Measurements from ENCODE around the gene ATRAID. TPM values are rescaled to one million over a fixed set of nuclear protein-coding genes. Genes with fewer than 3 reads are reported as not detected.

ATRAID gene
- total RNA-seq, 1 donor from 2014 or later: 172 TPM

DNA sequence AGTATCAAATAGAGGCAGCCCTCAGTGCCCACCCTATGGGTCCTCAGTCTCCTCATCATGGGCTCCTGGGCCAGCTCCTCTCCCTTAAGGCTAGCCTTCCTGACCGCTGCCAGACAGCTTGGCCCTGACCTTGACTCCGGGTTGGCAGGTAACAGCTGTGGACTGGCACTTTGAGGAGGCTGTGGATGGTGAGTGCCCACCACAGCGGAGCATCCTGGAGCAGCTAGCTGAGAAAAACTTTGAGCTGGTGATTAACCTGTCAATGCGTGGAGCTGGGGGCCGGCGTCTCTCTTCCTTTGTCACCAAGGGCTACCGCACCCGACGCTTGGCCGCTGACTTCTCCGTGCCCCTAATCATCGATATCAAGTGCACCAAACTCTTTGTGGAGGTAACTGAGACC lies 24.3 kb downstream of the ATRAID start:
- Histone ChIP-seq H3K9ac (ENCODE audit: low read depth in 1 of 3, low read length in 3 of 3) (no peak overlapping the region), H3K27ac (ENCODE audit: low read depth, low read length) (no peak overlapping the region), H3K4me1 (ENCODE audit: control insufficient read depth in 3 of 3, insufficient read depth in 3 of 3, low read length in 3 of 3) (no peaks in the 10 kb centered on the region), H3K36me3 (ENCODE audit: control insufficient read depth in 3 of 3, insufficient read depth in 3 of 3, low read length in 3 of 3) (peaks cover 94 to 95% (median 94%) of the 10 kb centered on the region in 3 donors), H3K27me3 (ENCODE audit: control insufficient read depth in 3 of 3, insufficient read depth in 3 of 3, low read length in 3 of 3) (no peaks in the 10 kb centered on the region), H3K4me3 (ENCODE audit: low read length in 3 of 3) (no peak overlapping the region), H3K9me3 (ENCODE audit: control insufficient read depth in 3 of 3, low read length in 3 of 3) (no peaks in the 10 kb centered on the region)

DNA sequence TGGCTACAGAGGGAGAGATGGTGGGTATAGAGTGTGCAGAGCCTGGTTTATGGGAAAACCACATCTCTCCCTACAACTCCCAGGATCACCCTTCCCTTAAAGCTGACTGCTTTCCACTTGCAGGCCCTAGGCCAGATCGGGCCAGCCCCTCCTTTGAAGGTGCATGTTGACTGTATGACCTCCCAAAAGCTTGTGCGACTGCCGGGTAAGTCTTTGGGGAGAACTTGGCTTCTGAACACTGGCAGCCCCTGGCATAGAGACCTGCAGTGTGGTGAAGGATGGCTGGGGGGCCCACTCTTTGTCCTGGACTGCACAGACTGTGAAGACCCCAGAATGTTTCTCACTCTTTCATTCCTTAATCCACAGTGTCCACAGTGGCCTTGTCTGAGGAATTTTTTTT lies 24.8 kb downstream of the ATRAID start:
- Histone ChIP-seq H3K4me3 (ENCODE audit: low read length in 3 of 3) (no peak overlapping the region), H3K9me3 (ENCODE audit: control insufficient read depth in 3 of 3, low read length in 3 of 3) (no peaks in the 10 kb centered on the region), H3K27ac (ENCODE audit: low read depth, low read length) (no peak overlapping the region), H3K36me3 (ENCODE audit: control insufficient read depth in 3 of 3, insufficient read depth in 3 of 3, low read length in 3 of 3) (peaks cover 94 to 95% (median 94%) of the 10 kb centered on the region in 3 donors), H3K9ac (ENCODE audit: low read depth in 1 of 3, low read length in 3 of 3) (no peak overlapping the region), H3K27me3 (ENCODE audit: control insufficient read depth in 3 of 3, insufficient read depth in 3 of 3, low read length in 3 of 3) (no peaks in the 10 kb centered on the region), H3K4me1 (ENCODE audit: control insufficient read depth in 3 of 3, insufficient read depth in 3 of 3, low read length in 3 of 3) (no peaks in the 10 kb centered on the region)

- peaks cover 94 to 95% (median 94%) of the 10 kb centered on the region in 3 donors for H3K36me3 ChIP-seq (ENCODE audit: control insufficient read depth in 3 of 3, insufficient read depth in 3 of 3, low read length in 3 of 3)
Observed at GRCh38 chr2:27237341-27237945, 25.6 kb downstream of the ATRAID start.

GRCh38 chr2:27238976-27239375 lies 27.1 kb downstream of the ATRAID start:
- H3K9me3 ChIP-seq (ENCODE audit: control insufficient read depth in 3 of 3, low read length in 3 of 3): no peaks in the 10 kb centered on the region
- no peak overlapping the region for H3K9ac ChIP-seq (ENCODE audit: low read depth in 1 of 3, low read length in 3 of 3)
- no peak overlapping the region for H3K4me3 ChIP-seq (ENCODE audit: low read length in 3 of 3)
- H3K36me3 ChIP-seq (ENCODE audit: control insufficient read depth in 3 of 3, insufficient read depth in 3 of 3, low read length in 3 of 3): peaks cover 94 to 95% (median 94%) of the 10 kb centered on the region in 3 donors
- H3K4me1 ChIP-seq (ENCODE audit: control insufficient read depth in 3 of 3, insufficient read depth in 3 of 3, low read length in 3 of 3): no peaks in the 10 kb centered on the region
- no peak overlapping the region for H3K27ac ChIP-seq (ENCODE audit: low read depth, low read length)
- H3K27me3 ChIP-seq (ENCODE audit: control insufficient read depth in 3 of 3, insufficient read depth in 3 of 3, low read length in 3 of 3): no peaks in the 10 kb centered on the region

More at GRCh38 chr2:27237341-27237945, 25.6 kb downstream of the ATRAID start:
- H3K27ac ChIP-seq (ENCODE audit: low read depth, low read length): no peak overlapping the region
- H3K9me3 ChIP-seq (ENCODE audit: control insufficient read depth in 3 of 3, low read length in 3 of 3): no peaks in the 10 kb centered on the region
- H3K4me3 ChIP-seq (ENCODE audit: low read length in 3 of 3): no peak overlapping the region
- H3K9ac ChIP-seq (ENCODE audit: low read depth in 1 of 3, low read length in 3 of 3): no peak overlapping the region
- H3K4me1 ChIP-seq (ENCODE audit: control insufficient read depth in 3 of 3, insufficient read depth in 3 of 3, low read length in 3 of 3): no peaks in the 10 kb centered on the region
- H3K27me3 ChIP-seq (ENCODE audit: control insufficient read depth in 3 of 3, insufficient read depth in 3 of 3, low read length in 3 of 3): no peaks in the 10 kb centered on the region

GRCh38 chr2:27240406-27240805 lies 28.6 kb downstream of the ATRAID start:
- no peak overlapping the region for H3K27ac ChIP-seq (ENCODE audit: low read depth, low read length)
- H3K4me1 ChIP-seq (ENCODE audit: control insufficient read depth in 3 of 3, insufficient read depth in 3 of 3, low read length in 3 of 3): no peaks in the 10 kb centered on the region
- no peaks in the 10 kb centered on the region for H3K9me3 ChIP-seq (ENCODE audit: control insufficient read depth in 3 of 3, low read length in 3 of 3)
- H3K9ac ChIP-seq (ENCODE audit: low read depth in 1 of 3, low read length in 3 of 3): no peak overlapping the region
- H3K27me3 ChIP-seq (ENCODE audit: control insufficient read depth in 3 of 3, insufficient read depth in 3 of 3, low read length in 3 of 3): no peaks in the 10 kb centered on the region
- H3K36me3 ChIP-seq (ENCODE audit: control insufficient read depth in 3 of 3, insufficient read depth in 3 of 3, low read length in 3 of 3): peaks cover 85 to 86% (median 85%) of the 10 kb centered on the region in 3 donors
- H3K4me3 ChIP-seq (ENCODE audit: low read length in 3 of 3): no peak overlapping the region

GRCh38 chr2:27241761-27242613 lies 30.1 kb downstream of the ATRAID start:
- Histone ChIP-seq H3K36me3 (ENCODE audit: control insufficient read depth in 3 of 3, insufficient read depth in 3 of 3, low read length in 3 of 3) (peaks cover 70 to 72% (median 71%) of the 10 kb centered on the region in 3 donors), H3K4me3 (ENCODE audit: low read length in 3 of 3) (no peak overlapping the region), H3K27me3 (ENCODE audit: control insufficient read depth in 3 of 3, insufficient read depth in 3 of 3, low read length in 3 of 3) (no peaks in the 10 kb centered on the region), H3K4me1 (ENCODE audit: control insufficient read depth in 3 of 3, insufficient read depth in 3 of 3, low read length in 3 of 3) (no peaks in the 10 kb centered on the region), H3K9ac (ENCODE audit: low read depth in 1 of 3, low read length in 3 of 3) (no peak overlapping the region), H3K9me3 (ENCODE audit: control insufficient read depth in 3 of 3, low read length in 3 of 3) (no peaks in the 10 kb centered on the region), H3K27ac (ENCODE audit: low read depth, low read length) (no peak overlapping the region)

DNA sequence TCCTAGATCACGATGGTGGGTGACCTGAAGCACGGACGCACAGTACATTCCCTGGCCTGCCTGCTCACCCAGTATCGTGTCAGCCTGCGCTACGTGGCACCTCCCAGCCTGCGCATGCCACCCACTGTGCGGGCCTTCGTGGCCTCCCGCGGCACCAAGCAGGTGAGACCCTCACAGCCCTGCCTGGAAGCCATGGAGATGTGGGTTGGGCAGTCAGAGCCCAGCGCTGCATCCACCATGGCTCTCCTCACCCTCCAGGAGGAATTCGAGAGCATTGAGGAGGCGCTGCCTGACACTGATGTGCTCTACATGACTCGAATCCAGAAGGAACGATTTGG lies 30.7 kb downstream of the ATRAID start:
- H3K4me1 ChIP-seq (ENCODE audit: control insufficient read depth in 3 of 3, insufficient read depth in 3 of 3, low read length in 3 of 3): no peaks in the 10 kb centered on the region
- no peak overlapping the region for H3K9ac ChIP-seq (ENCODE audit: low read depth in 1 of 3, low read length in 3 of 3)
- no peaks in the 10 kb centered on the region for H3K27me3 ChIP-seq (ENCODE audit: control insufficient read depth in 3 of 3, insufficient read depth in 3 of 3, low read length in 3 of 3)
- no peaks in the 10 kb centered on the region for H3K9me3 ChIP-seq (ENCODE audit: control insufficient read depth in 3 of 3, low read length in 3 of 3)
- H3K36me3 ChIP-seq (ENCODE audit: control insufficient read depth in 3 of 3, insufficient read depth in 3 of 3, low read length in 3 of 3): peaks cover 65 to 67% (median 66%) of the 10 kb centered on the region in 3 donors
- H3K27ac ChIP-seq (ENCODE audit: low read depth, low read length): no peak overlapping the region
- no peak overlapping the region for H3K4me3 ChIP-seq (ENCODE audit: low read length in 3 of 3)

DNA sequence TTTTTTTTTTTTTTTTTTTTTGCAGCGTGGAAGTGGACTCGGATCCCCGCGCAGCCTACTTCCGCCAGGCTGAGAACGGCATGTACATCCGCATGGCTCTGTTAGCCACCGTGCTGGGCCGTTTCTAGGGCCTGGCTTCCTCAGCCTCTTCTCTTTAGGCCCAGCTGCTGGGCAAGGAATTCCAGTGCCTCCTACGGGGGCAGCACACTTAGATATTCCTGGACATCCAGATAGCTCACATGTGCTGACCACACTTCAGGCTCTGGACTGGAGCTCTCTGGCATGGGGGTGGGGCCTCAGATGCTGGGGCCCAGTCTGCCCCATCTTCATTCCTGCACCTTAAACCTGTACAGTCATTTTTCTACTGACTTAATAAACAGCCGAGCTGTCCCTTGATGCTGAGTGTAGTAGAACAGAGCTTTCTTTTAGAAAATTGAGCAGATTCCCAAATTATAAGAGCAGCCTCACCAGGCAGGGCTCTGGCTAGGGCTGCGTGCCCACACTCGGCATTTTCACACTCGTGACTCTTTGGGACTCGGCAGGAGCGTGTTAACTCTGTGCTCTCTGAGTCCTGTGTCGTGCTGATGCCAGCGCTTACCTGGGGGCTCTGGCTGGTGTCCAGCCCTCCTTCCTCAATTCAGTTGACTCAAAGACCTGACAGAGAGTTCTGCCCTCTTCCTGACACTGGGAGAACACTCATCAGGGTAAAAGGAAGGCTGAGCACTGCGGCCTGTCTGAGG lies 31.7 kb downstream of the ATRAID start:
- no peaks in the 10 kb centered on the region for H3K27me3 ChIP-seq (ENCODE audit: control insufficient read depth in 3 of 3, insufficient read depth in 3 of 3, low read length in 3 of 3)
- no peaks in the 10 kb centered on the region for H3K9me3 ChIP-seq (ENCODE audit: control insufficient read depth in 3 of 3, low read length in 3 of 3)
- no peak overlapping the region for H3K9ac ChIP-seq (ENCODE audit: low read depth in 1 of 3, low read length in 3 of 3)
- H3K4me3 ChIP-seq (ENCODE audit: low read length in 3 of 3): no peak overlapping the region
- H3K27ac ChIP-seq (ENCODE audit: low read depth, low read length): no peak overlapping the region
- peaks cover 55 to 57% (median 56%) of the 10 kb centered on the region in 3 donors for H3K36me3 ChIP-seq (ENCODE audit: control insufficient read depth in 3 of 3, insufficient read depth in 3 of 3, low read length in 3 of 3)
- H3K4me1 ChIP-seq (ENCODE audit: control insufficient read depth in 3 of 3, insufficient read depth in 3 of 3, low read length in 3 of 3): no peaks in the 10 kb centered on the region

- Histone ChIP-seq H3K36me3 (ENCODE audit: control insufficient read depth in 3 of 3, insufficient read depth in 3 of 3, low read length in 3 of 3) (peaks cover 43 to 44% (median 44%) of the 10 kb centered on the region in 3 donors), H3K9me3 (ENCODE audit: control insufficient read depth in 3 of 3, low read length in 3 of 3) (no peaks in the 10 kb centered on the region), H3K27me3 (ENCODE audit: control insufficient read depth in 3 of 3, insufficient read depth in 3 of 3, low read length in 3 of 3) (peaks cover 0 to 3% (median 0%) of the 10 kb centered on the region in 3 donors), H3K27ac (ENCODE audit: low read depth, low read length) (no peak overlapping the region), H3K4me1 (ENCODE audit: control insufficient read depth in 3 of 3, insufficient read depth in 3 of 3, low read length in 3 of 3) (peaks cover 0 to 3% (median 0%) of the 10 kb centered on the region in 3 donors), H3K4me3 (ENCODE audit: low read length in 3 of 3) (no peak overlapping the region), H3K9ac (ENCODE audit: low read depth in 1 of 3, low read length in 3 of 3) (no peak overlapping the region)
Observed at GRCh38 chr2:27245116-27245515, 33.3 kb downstream of the ATRAID start.

Data from skeletal muscle tissue (tissue), 4 donors.